SU-DHL-6 (cell line): ENCODE results near the gene IFI44.

Source experiments
- CTCF ChIP-seq: fragments of 200-600 bp; sonication (generic); IDR thresholded peaks from one replicate; pipeline ENCODE4 v1.5.1; 2017; ENCODE audit warnings: antibody characterized with exemption, mild to moderate bottlenecking, low read length, moderate library complexity; ENCODE audit not compliant: insufficient read depth, poor library complexity, severe bottlenecking
- EZH2phosphoT487 ChIP-seq: fragments of 200-600 bp; sonication (generic), shearing (Covaris generic); conservative IDR thresholded peaks from 2 replicates; pipeline ENCODE4 v1.6.1; 2018; ENCODE audit warnings: mild to moderate bottlenecking, antibody characterized with exemption, low read length, moderate library complexity, mixed read lengths

GRCh38 chr1:78633209-78633608 lies 16.4 kb upstream of the IFI44 start:
- TF ChIP-seq CTCF (no peak), EZH2phosphoT487 (no peak)
